Globus pallidus (tissue), 1 donor: Measurements from ENCODE around the gene CCZ1.
"Not testable (repeated sequence)": the region's sequence is repeated elsewhere in the genome, so short reads cannot be mapped to it uniquely, and the experiment has no call there.

ENCODE experiments used
- DNase-seq: peaks from one replicate; pipeline ENCODE4 v3.0.0-alpha.2; 2015; ENCODE audit warnings: low spot score

The CCZ1 gene

DNA sequence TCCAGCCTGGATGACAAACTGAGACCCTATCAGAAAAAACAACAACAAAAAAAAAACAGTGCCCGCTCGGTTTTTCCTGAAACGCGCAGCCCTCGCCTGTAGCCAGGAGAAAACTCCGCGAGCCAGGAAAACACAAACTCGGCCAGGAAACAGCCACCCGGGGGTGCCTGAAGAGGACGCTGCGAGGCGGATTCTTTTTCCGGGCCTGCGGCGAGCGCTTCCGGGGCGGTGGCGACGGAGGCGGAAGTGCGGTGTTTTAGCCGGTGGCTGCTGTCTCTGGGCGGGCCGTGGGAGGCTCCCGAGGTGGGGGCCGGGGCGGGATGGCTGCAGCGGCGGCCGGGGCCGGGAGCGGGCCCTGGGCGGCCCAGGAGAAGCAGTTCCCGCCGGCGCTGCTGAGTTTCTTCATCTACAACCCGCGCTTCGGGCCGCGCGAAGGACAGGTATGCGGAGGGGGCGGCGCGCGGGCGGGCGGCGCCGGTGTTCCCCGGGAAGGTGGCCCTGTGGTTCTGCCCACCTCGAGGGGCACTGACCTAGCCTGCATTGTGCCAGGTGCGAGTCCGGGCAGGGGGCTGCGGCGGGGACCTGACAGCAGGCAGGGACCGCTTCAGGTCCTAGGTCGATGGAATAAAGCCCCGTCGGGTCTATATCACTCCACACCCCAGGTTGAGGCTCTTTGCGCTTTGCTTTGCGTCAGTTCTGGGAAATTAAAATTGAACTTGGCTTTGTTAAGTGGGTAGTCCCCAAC, at the start of gene CCZ1:
Gene CCZ1 (plus strand): TSS at position 254 of the 745 bp plus-strand sequence. CDS start 67 bp downstream, at position 321.
- peak; percentile 37 for DNase-seq

DNA sequence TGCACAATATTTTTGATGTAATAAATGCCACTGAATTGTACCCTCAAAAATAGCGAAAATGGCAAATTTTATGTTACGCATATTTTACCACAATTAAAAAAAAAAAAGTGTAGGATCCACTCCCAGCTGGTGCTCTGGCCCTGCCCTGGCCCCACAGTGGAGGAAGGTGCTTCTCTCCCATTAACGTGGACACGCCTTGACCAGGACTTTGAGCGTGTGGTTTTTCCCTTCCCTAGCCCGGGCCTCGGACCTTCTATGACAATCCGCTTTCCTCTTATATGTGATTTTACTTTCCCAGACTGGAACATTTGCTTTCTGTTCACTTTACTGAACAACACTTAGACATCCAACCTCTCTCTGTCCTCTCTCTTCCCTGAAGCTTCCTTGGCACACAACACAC, 47.6 kb upstream of the CCZ1 start:
- DNase-seq: no peak

DNA sequence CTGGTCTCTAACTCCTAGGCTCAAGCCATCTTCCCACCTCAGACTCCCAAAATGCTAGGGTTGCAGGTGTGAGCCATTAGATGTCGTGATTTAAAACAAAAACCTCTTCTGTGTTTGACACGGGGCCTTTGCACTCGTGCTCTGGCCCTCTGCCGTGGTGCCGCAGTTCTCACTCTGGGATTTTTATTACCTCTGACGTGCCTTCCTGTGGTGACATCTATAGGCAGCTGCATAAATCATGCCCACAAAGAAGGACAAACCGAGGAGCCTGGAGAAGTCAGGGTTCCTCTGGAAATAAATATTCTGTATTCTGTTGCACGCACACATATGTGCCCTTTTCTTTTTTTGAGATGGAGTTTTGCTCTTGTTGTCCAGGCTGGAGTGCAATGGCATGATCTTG, 43.8 kb upstream of the CCZ1 start:
- DNase-seq: no peak

DNA sequence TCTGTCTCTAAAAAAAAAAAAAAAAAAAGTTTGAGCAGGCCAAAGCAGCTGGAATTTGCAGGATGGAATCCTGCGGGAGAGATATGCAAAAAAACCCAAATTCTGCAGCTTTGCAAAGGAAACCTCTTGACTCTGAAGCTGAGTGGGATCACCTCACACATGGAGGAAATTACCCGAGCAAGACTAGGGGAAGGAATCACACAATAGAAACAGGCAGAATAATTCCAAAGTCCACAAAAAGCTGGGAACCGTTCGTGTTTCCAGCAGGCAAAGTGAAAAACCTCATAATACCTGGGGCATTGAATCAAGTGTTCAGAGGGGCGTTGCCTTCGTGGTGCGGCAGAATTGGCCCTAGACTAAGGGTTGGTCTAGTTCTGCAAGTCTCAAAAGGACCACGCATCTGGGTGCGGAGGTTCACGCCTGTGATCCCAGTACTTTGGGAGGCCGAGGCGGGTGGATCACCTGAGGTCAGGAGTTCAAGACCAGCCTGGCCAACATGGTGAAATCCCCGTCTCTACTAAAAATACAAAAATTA, 41.4 kb upstream of the CCZ1 start:
- DNase-seq: not testable (repeated sequence)

DNA sequence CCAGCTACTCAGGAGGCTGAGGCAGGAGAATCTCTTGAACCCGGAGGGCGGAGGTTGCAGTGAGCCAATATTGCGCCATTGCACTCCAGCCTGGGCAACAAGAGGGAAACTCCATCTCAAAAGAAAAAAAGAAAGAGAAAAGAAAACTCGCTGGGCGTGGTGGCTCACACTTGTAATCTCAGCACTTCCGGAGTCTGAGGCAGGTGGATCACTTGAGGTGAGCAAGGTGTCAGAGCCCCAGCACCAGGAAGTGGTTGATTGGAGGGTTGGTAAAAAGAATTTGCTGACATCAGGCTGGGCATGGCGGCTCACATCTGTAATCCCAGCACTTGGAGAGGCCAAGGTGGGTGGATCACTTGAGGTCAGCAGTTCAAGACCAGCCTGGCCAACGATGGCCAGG, 40.0 kb upstream of the CCZ1 start:
- not testable (repeated sequence) for DNase-seq

DNA sequence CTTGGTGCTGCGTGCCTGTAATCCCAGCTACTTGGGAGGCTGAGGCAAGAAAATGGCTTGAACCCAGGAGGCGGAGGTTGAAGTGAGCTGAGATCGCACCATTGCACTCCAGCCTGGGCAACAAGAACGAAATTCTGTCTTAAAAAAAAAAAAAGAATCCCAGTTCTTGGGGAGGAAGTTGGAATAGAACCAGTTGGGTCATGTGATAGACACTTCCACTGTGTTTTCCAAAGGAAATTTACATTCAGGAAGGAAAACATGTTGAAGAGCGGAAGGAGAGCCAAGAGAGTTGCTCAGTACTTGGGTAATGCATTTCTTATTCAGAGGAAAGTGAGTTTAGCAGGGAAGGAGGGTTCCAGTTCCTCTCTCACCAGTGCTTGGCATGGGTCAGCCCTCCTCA, 37.3 kb upstream of the CCZ1 start:
- DNase-seq: not testable (repeated sequence)

DNA sequence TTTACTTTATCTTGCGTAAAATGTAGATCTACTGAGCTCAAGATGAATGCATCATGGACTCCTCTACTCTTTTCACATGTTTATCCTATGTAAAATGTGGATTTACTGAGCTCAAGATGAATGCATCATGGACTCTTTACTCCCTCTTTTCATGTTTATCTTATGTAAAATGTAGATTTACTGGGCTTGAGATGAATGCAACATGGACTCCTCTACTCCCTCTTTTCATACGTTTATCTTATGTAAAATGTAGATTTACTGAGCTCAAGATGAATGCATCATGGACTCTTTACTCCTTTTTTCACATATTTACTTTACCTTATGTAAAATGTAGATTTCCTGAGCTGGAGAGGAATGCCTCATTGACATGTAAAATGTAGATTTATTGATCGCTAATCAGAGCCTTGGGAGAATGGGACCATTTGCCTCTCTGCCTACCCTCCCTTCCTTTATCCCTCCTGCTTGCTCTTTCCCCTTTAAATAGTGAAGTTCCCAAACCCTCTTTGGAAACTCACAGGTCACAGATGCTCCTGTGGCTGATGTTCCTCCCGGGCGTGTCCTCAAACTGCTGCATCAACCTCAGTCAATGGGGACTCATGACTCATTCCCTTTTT, 35.7 kb upstream of the CCZ1 start:
- DNase-seq: not testable (repeated sequence)

DNA sequence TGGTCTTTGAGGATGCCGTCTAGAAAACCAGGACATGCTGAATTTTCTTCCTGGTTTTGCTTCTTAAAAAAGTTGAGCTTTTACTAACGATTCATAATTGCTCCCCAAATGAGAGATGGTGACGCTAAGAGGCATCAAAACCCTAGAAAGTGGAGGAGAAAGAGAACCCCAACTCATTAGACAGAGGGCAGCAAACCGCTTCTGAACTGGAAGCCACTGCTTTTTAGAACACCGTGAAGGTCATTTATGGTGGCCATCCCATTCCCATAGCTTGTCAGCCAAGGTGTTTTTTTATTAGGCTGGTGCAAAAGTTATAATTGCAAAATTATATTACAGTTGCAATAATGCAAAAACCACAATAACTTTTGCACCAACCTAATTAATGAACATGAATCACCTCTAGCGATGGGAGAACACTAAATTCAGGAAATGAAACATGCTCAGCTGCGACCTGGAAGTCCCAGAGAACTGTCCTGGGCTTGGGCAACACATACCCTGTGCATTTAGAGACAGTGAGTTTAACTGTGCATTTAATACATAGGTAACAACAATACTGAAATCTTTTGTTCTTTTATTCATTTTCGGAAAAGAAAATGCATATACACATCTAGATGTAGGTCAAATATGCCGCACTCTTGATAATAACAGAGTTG, 33.1 kb upstream of the CCZ1 start:
- DNase-seq: peak; percentile 55

DNA sequence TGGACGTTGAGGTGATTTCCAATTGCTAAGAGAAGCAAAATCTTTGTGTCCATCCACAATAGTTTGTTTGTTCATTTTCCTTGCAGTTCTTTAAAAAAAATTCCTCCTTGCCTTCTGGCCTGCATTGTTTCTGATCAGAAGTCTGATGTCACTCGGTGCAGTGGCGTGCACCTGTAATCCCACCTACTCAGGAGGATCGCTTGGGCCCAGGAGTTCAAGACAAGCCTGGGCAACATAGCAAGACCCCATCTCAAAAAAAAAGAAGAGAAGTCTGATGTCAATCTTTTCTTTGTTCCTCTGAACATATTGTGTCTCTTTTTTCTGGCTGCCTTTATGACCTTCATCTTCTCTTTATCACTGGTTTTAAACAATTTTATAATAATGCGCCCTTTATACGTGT, 31.5 kb upstream of the CCZ1 start:
- DNase-seq: no peak

DNA sequence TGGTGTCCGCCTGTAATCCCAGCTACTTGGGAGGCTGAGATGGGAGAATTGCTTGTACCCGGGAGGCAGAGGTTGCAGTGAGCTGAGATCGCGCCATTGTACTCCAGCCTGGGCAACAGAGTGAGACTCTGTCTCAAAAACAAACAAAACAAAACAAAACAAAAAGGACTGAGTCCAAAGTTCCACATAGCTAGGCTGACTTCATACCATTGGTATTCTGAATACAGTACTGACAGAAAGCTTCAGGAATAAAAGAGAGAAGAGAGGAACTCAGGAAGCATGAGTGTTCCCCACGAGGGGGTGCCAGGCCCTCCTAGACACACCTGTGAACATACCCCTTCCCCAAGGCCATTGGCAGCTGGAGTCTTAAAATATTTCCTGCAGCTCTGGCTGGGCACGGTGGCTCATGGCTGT, 29.6 kb upstream of the CCZ1 start:
- DNase-seq: not testable (repeated sequence)

DNA sequence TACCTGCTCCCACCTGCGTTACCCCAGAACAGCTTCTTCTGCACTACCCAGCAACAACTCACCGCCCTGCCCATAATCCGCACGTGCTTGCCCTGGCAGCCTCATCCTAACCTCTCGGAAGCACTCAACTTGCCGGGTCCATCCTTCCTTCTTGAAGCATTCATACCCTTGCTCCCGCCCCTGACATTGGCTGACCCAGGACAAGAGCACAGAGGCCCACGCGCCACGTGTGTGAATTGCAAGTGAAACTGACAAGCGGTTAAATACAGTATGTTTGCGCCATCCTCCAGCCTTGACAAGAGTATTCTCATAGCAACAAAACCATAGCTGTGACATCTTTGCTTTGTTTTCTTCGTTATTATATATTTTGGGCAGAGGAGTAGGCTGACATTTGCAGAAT, 28.8 kb upstream of the CCZ1 start:
- no peak for DNase-seq

DNA sequence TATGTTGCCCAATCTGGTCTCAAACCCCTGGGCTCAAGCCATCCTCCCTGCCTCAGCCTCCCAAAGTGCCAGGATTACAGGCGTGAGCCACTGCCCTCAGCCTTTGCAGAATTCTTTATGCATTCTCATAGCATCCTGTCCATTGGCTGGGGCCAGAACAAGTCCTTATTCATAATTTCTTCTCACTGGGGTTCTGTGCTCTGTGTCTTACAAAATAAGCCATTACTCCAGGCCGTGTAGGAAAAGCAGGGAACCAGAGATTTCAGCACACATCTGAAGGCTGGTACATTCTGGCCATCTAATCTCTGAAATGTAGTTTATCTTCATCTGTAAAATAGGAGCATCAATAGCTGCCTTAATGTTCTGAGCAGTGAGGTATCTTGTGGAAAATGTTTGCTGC, 28.2 kb upstream of the CCZ1 start:
- peak; percentile 71 for DNase-seq

DNA sequence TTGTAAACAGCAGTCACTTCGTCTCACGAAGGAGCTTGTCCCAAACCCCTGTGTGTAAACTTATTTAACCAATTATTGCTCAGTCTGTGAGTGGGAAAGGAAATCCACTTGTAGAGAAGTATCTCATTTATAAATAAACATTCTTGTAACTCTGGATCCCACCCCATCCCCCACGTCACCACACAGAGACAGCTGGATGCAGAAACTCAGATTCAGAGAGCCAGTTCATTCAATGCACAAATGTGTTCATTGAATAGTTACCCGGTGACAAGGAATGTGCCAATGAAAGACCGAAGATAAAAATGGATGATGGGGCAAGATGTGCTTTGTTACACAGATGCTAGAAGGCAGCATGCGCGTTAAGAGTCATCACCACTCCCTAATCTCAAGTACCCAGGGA, 26.2 kb upstream of the CCZ1 start:
- DNase-seq: peak; percentile 71

DNA sequence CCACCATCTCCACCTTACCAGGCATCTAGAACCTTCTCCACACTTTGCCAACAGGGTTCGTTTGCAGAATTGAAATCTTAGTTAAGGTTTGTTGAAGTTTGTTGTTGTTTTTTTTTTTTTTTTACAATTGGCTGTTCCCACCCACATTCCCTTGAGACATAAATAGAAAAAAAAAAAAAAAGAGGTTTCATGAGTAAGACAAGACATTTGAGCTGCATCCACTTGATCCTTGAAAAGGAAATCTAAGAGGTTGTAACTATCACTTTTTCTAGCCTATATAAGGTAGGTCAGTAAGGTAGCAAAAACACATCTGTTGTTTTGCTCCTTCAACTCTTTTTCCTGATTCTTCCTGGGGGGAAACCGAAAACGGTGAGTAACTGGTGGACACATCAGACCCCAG, 18.9 kb upstream of the CCZ1 start:
- not testable (repeated sequence) for DNase-seq

DNA sequence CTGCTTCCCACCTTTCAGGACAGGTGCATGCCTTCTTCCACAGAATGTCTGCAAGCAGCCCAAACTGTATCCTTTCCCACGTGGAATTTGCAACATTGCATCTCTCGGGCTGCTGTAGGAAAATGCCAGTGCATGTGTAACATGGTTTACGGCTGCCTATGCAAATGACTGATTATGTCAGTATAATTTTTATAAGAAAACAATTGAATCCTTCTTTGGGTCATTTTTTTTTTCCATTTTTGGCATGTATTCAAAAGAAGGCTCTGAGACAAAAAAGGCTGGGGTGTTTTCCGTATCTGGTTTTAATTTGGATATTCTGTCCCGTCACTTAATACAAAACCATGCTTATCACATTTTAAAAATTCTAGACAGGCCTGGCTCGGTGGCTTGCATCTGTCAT, 18.4 kb upstream of the CCZ1 start:
- DNase-seq: peak; percentile 70

DNA sequence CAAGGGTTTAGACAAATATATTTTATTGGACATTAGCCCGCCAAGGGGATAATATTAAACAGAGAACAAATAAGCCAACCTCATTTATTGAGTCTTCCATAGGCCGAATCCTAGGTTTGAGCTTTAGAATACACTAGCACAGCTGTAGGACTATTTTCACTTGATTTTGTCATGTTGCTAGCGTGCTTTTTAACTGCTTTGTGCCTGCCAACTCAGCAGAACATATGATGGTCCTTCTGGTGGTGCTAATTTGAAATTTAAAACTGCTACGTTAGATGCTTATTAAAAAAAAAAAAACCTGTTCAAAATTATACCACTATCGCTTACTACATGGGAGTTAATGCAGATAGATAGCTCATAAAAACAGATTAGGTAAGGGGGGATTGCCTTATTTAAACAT, 14.1 kb upstream of the CCZ1 start:
- not testable (repeated sequence) for DNase-seq

DNA sequence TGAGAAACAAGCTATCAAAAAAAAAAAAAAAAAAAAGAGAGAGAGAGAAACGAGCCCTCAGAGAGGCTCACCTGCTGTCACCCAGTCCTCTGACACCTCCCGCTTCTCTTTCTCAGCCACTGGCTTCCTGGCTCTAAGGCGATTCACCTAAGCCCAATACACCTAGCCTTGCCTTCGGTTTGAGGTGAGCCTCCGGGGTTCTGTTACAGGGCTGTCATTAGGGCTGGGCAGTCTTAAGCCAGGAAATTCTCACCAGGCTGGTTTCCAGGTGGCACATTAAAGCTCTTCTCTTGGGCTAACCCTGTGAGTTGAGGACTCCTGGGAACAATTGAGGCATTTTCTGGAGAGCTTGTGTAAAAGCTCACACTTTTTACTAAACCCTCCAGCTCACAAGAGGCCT, 10.5 kb upstream of the CCZ1 start:
- not testable (repeated sequence) for DNase-seq

DNA sequence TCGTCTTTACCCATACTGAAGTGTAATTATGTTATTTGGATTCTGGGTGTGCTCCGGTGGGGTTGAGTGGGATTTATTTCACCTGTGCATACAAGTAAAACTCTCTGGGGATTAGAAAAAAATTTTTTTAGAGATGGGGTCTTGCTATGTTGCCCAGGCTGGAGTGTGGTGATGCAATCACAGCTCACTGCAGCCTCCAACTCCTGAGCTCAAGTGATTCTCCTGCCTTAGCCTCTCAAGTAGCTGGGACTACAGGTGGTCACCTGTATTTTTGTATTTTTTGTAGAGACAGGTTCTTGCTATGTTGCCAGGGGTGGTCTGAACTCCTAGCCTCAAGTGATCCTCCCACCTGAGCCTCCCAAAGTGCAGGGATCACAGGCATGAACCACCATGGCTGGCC, 8.3 kb upstream of the CCZ1 start:
- not testable (repeated sequence) for DNase-seq

DNA sequence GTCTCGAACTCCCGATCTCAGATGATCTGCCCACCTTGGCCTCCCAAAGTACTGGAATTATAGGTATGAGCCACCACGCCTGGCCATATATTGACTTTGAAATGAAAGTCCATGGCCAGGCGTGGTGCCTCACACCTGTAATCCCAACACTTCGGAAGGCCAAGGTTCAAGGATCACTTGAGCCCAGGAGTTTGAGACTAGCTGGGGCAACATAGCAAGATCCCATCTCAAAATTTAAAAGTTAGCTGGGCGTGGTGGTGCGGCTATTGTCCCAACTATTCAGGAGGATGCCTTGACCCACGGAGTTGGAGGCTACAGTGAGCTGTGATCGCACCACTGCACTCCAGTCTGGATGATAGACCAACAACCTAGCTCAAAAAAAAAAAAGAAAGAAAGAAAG, 6.0 kb upstream of the CCZ1 start:
- no peak for DNase-seq

DNA sequence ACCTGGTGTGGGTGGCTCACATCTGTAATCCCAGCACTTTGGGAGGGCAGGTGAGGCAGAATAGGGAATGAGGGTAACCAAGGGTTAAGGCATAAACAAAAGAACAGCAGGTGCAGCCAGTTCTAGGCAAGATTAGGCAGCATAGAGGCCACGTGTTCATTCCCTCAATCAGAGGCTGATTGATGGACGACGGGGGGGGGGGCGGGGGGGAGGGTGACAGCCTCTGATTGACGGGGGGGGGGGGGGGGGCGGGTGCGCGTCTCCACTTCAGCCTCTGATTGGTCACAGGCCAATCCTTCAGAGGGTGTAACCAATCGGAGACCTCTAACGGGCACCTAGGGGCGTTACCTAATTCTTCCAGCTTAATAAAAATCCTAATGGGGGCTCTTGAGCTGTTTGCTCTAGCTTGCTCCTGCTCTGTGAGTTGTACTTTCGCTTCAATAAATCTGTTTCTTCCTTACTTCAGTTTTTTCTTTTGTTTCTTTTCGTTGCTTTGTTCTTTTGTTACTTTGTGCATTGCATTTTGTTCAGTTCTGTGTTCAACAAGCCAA, 1.1 kb upstream of the CCZ1 start:
- peak; percentile 73 for DNase-seq

DNA sequence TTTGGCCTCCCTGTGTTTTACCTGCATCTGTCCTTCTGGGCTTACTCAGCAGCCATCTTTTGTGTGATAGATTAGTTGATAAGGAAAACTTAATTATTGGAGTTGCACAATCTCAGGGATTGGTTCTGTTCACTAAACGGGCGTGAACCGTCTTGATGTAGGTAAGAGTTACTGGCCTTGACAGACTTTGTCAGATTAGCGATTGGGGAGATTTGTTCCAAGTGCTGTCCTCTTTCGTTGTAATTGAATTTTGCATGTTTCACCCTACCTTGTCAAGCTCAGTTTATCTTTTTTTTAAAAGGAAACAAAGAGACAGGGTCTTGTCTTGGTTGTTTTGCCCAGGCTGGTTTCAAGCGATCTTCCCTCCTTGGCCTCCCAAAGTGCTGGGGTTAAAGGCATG, 4.5 kb downstream of the CCZ1 start:
- not testable (repeated sequence) for DNase-seq

DNA sequence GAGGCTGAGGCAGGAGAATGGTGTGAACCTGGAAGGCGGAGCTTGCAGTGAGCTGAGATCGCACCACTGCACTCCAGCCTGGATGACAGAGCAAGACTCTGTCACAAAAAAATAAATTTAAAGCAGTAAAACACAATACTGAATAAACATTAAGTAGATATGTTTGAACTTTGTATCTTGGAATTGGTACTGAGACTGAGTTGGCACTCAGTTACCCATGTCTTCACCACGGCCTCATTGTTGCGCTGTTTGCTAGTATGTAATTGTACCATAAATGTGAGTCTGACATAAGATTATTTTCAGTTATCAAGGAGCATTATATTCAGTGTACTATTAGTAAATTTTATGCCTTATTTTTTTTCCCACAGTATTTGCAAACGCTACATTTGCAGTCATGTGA, 6.2 kb downstream of the CCZ1 start:
- DNase-seq: not testable (repeated sequence)

DNA sequence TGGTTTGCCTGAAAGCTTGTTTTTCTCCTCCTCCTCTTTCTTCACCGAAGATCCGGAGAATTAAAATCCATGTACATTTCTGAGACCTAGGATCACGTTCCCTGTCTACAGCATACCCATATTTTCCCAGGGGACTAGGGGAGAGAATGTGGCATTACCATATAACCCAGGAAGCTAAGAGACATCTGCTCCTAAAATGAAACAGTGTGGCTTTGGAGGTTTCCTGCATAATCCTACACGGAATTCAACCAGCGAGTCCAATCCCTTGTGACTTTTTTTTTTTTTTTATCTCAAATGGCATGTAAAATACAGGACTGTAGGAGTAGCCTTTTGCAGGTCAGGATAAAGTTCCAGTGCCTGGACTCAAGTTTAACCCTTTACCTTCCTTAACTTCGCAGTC, 10.3 kb downstream of the CCZ1 start:
- not testable (repeated sequence) for DNase-seq
